HAP-1 (cell line): Measurements from ENCODE around the gene SCN4A.
A peak's percentile ranks its signal among the peaks of the same experiment; 100 is the strongest.
"Not testable (repeated sequence)": the region's sequence is repeated elsewhere in the genome, so short reads cannot be mapped to it uniquely, and the experiment has no call there.

ENCODE experiments used
- DNase-seq, 2 experiments: peaks; one replicate each; pipeline ENCODE4 v3.0.0-alpha.2; 2016 to 2020; ENCODE audit warnings: low spot score in 2 of 2
- H3K27me3 ChIP-seq: fragments of 250-450 bp; sonication (Bioruptor Pico); 2 replicates; pipeline ENCODE4 v1.5.1; 2020; ENCODE audit warnings: low read depth, mild to moderate bottlenecking, moderate library complexity
- H3K36me3 ChIP-seq: fragments of 250-450 bp; sonication (Bioruptor Pico); replicated peaks from 2 replicates; pipeline ENCODE4 v1.5.1; 2020; ENCODE audit warnings: mild to moderate bottlenecking
- H3K4me1 ChIP-seq: fragments of 250-450 bp; sonication (Bioruptor Pico); 2 replicates; pipeline ENCODE4 v1.5.1; 2020; ENCODE audit warnings: mild to moderate bottlenecking
- H3K4me3 ChIP-seq: fragments of 250-450 bp; sonication (Bioruptor Pico); 2 replicates; pipeline ENCODE4 v1.5.1; 2020; ENCODE audit warnings: mild to moderate bottlenecking, moderate library complexity
- H3K9me3 ChIP-seq: fragments of 250-450 bp; sonication (Bioruptor Pico); 2 replicates; pipeline ENCODE4 v1.5.1; 2020; ENCODE audit warnings: mild to moderate bottlenecking, moderate library complexity
- in situ Hi-C: fragments of 300-500 bp; cut with MboI; formaldehyde crosslinking; loops from 3 replicates; pipeline ENCODE4 v1.14.3; 2020; ENCODE audit warnings: low sequenced_read_pairs, inconsistent platforms, mixed read lengths

Gene SCN4A

DNA sequence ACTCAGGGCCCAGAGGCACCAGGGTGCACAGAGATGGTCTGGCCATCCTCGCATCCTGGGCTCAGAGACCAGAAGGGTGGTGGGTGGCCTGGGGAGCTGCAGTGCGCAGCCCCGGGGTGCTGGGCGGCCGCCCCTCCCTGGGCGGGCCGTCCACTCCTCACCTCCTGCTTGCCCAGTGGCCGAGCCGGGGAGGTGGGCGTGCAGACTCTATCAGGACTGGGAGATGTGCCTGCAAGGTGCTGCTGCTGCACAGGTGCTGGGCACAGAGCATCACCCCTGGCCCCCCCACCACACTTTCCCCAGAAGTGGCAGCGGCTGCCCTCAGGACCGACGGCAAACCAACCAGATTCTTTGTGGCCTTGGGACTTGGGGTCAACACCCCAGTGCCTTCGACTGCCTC, at the start of gene SCN4A:
SCN4A (minus strand) TSS at position 123 of the 400 bp plus-strand sequence; CDS start at position 46, 77 bp downstream.
- no peak for DNase-seq
- H3K9me3 ChIP-seq, result no peaks in the 10 kb centered on the region
- peaks cover 10% of the 10 kb centered on the region; the same call in 1 of the 2 replicates for H3K27me3 ChIP-seq
- no peak within 1 kb of the TSS for H3K4me3 ChIP-seq
- H3K4me1 ChIP-seq, result no peaks in the 10 kb centered on the region
- H3K36me3 ChIP-seq, result no peaks in the 10 kb centered on the region
- in situ Hi-C loops, result no loop called here

DNA sequence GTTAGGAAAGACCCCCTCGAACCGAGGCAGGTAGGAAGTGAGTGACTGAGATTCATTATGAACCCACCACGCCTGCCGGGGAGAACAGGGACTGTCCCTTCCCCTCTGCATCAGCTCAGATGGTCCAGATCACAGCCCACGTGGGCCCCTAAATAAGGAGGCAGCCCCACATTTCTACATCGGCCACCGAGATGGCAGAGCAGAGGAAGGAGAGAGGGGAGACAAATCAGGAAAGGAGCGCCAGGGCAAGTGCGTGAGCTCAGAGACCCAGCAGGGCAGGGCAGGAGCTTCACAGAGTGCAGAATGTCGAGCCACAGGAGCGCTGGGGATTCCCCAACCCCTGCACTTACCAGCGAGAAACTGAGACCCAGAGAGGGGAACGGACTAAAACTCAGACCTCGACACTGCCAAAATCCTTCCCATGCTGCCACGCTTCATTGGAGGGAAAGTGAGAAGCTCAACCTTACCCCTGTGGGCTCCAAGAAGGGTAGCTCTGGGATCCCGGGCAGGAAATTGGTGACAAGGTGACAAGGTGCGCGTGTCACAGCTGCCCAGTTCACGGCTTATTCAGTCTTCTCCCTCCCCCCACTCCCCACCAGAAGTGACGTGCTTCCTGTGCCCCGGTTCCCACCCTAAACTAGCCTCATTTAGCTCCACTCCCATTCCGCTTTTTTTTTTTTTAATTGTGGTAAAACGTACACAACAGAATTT, 47.5 kb upstream of the SCN4A start, which contains the start of gene ICAM2:
ICAM2 (minus strand) TSS at position 578 of the 711 bp plus-strand sequence. CDS start 13,942 bp downstream, outside the sequence.
- Histone ChIP-seq H3K4me1 (no peaks in the 10 kb centered on the region), H3K4me3 (no peak within 1 kb of the TSS), H3K9me3 (no peaks in the 10 kb centered on the region), H3K36me3 (no peaks in the 10 kb centered on the region), H3K27me3 (no peaks in the 10 kb centered on the region; the same call in 1 of the 2 replicates)
- in situ Hi-C loops, result loop anchor here (5.0 to 10.0 kb wide), 2 partner anchors 115 to 267 kb away; partner anchors contain the start of gene ERN1
- no peak for DNase-seq

DNA sequence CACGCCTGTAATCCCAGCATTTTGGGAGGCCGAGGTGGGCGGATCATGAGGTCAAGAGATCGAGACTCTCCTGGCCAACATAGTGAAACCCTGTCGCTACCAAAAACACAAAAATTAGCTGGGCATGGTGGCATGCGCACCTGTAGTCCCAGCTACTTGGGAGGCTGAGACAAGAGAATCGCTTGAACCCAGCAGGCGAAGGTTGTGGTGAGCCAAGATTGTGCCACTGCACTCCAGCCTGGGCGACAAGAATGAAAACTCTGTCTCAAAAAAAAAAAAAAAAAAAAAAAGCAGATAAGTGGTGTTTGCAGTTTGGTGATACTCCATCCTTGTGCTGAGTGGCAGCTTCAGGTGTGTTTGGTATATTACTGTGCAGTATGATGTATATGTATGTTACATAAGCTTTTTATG, 46.8 kb upstream of the SCN4A start:
- H3K4me3 ChIP-seq, H3K9me3 ChIP-seq, H3K36me3 ChIP-seq, in situ Hi-C loops, DNase-seq, H3K4me1 ChIP-seq, H3K27me3 ChIP-seq: not testable (repeated sequence)

DNA sequence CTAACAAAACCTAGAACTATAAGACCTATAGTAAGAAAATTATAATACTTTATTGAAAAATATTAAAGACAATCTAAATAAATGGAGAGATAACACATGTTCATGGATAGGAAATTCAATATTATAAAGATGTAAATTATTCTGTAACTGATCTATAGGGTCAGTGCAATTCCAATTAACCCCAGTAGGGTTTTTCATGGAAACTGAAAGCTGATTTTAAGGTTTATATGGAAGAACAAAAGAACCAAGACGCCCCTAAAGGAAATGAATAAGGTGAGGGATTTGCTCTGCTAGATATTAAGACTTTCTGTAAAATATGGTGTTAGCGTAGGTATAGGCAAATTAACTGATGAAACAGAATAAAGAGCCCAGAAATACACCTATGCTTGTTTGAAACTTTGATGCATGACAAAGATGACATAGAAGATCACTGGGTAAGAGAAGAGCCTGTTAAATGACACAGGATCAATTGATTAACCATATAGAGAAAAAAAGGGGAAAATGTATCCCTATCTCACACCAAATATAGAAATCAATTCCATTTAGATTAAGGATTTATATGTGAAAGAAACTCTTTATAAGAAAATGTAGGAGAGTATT, 44.8 kb upstream of the SCN4A start:
- Histone ChIP-seq H3K36me3 (no peaks in the 10 kb centered on the region), H3K9me3 (no peaks in the 10 kb centered on the region), H3K4me1 (no peaks in the 10 kb centered on the region), H3K4me3 (no peak overlapping the region), H3K27me3 (no peaks in the 10 kb centered on the region; the same call in 1 of the 2 replicates)
- in situ Hi-C loops, result no loop called here
- no peak for DNase-seq

DNA sequence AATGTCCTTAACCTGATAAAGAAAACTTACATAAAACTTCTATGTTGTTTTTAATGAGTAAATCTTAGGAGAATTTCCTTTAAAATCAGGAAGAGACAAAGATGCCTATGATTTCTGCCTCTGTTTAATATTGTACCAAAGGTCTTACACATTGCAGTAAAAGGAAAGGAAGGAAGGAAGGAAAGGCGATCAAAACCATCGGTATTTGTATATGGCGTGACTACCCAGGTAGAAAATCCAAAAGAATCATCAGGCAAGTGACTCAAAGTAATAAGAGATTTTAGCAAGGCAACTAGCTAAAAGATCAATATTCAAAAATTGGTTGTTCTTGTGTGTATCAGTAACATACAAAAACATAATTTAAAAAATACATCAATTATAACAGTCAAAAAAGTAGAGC, 44.3 kb upstream of the SCN4A start:
- H3K4me1 ChIP-seq, result no peaks in the 10 kb centered on the region
- H3K27me3 ChIP-seq, result no peaks in the 10 kb centered on the region; the same call in 1 of the 2 replicates
- no peaks in the 10 kb centered on the region for H3K36me3 ChIP-seq
- H3K4me3 ChIP-seq, result no peak overlapping the region
- DNase-seq, result no peak
- in situ Hi-C loops, result no loop called here
- H3K9me3 ChIP-seq, result no peaks in the 10 kb centered on the region

DNA sequence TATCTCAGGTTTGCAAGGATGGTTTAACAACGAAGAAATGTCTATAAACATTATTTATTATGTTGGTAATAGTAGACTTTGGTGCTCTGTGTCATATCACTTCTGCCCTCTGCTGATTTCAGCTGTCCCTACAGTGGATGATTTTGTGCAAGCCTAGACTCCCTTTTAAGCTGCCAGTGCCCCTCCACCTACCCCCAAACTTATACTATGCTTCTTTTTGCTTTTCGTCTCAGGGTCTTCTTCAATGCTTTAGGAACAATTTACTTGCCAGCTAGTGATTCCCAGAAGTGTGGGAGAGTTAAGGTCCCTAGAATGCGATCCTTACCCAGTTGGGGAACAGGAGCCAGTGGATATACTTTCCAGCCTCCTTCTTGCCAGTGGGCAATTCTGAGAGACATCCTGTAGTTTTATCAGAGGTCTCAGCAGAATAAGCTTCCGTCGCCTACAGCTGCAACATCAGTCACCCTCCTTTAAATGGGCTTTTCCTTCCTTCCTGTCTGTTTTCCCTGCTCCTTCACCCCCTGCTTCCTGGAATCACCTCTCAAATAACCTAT, 43.6 kb upstream of the SCN4A start:
- DNase-seq, result no peak
- Histone ChIP-seq H3K27me3 (no peaks in the 10 kb centered on the region; the same call in 1 of the 2 replicates), H3K36me3 (no peaks in the 10 kb centered on the region), H3K9me3 (no peaks in the 10 kb centered on the region), H3K4me3 (no peak overlapping the region), H3K4me1 (no peaks in the 10 kb centered on the region)
- in situ Hi-C loops, result no loop called here

DNA sequence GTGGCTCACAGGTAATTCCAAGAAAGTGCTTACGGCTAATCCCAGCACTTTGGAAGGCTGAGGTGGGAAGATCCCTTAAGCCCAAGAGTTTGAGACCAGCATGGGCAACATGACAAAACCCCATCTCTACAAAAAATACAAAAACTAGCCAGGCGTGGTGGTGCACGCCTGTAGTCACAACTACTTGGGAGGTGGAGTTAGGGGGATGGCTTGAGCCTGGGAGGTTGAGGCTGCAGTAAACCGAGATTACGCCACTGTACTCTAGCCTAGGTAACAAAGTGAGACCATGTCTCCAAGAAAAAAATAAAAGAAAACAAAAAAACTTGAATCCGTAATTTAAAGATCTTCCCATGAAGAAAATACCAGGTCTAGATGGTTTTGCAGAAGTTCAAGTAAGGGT, 42.7 kb upstream of the SCN4A start:
- Histone ChIP-seq H3K4me1 (no peaks in the 10 kb centered on the region), H3K27me3 (no peaks in the 10 kb centered on the region; the same call in 1 of the 2 replicates), H3K4me3 (no peak overlapping the region), H3K36me3 (no peaks in the 10 kb centered on the region), H3K9me3 (no peaks in the 10 kb centered on the region)
- DNase-seq, result no peak
- in situ Hi-C loops, result no loop called here

DNA sequence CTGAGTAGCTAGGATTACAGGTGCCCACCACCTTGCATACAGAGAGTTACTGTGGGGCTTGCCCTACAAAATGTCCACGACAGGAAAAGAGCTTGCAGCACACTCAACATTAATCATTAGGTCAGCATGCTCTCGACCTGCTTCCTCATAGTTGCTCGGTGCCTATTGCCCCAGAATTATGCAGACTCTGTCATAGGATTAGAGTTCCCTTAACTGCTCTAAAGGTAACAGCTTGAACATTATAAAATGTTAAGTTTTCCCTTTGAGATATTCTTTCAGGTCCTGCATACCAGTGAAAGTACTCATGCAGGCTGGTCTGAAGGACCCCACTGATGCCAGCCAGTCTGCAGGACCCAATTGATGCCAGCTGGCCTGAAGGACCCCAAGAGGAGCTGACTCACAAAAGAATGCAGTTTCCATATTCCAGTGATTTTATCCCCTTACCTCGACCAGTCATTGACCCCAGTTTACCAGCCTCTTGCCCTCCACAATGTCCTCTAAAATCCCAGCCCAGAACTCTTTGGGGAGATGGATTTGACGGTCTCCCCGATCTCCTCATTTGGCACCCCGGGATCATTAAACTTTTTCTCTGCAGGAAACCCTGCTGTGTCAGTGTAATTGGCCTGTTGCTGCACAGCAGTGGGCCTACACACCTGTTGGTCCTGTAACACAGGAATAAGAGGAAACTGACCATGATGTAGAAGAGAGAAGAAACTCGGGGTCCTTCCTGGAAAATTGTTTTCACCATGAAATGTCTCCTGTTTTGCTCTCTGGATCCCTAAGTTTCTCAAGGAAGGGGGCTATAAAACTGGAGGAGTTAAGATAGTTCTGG, 37.1 kb upstream of the SCN4A start:
- in situ Hi-C loops, result no loop called here
- Histone ChIP-seq H3K27me3 (no peaks in the 10 kb centered on the region), H3K36me3 (no peaks in the 10 kb centered on the region), H3K9me3 (no peaks in the 10 kb centered on the region), H3K4me3 (no peak overlapping the region), H3K4me1 (no peaks in the 10 kb centered on the region)
- no peak for DNase-seq

DNA sequence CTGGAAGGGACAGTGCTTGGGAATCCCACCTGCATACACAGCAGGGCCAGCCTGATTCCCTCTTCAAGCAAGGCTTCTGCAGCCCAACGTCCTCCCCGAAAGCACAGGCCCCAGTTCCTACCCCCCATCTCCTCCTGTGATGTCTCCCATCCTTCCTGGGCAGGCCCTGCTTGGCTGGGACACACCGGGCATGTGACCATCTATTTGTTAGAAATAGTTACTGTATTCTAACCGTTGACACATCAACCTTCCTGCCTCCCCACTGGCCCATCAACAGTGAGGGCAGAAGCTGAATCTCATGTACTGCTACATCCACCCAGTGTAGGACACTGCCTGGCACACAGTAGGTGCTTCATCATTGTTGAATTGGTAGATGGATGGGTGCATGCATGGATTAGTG, 36.1 kb upstream of the SCN4A start:
- Histone ChIP-seq H3K9me3 (no peaks in the 10 kb centered on the region), H3K27me3 (no peaks in the 10 kb centered on the region), H3K36me3 (no peaks in the 10 kb centered on the region), H3K4me3 (no peak overlapping the region), H3K4me1 (no peaks in the 10 kb centered on the region)
- no peak for DNase-seq
- in situ Hi-C loops, result no loop called here

DNA sequence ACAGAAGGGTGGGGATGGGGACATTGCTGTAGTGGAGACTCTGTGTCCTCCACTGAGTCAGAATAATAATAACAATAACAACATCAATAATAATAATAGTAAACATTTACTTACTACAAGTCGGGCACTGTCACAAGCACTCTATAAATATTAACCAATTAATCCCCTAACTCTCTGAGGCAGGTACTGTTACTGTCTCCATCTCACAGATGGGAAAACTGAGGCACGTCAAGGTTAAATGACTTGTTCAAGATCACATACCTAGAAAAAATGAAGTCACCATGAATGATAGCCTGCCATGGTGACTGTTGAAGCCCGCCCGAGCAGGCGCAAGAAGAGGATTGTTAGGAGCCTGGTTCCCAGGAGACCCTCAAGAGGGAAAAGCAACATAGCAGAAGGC, 35.6 kb upstream of the SCN4A start:
- in situ Hi-C loops, result no loop called here
- Histone ChIP-seq H3K4me1 (no peaks in the 10 kb centered on the region), H3K4me3 (no peak overlapping the region), H3K9me3 (no peaks in the 10 kb centered on the region), H3K36me3 (no peaks in the 10 kb centered on the region), H3K27me3 (no peaks in the 10 kb centered on the region)
- no peak for DNase-seq

DNA sequence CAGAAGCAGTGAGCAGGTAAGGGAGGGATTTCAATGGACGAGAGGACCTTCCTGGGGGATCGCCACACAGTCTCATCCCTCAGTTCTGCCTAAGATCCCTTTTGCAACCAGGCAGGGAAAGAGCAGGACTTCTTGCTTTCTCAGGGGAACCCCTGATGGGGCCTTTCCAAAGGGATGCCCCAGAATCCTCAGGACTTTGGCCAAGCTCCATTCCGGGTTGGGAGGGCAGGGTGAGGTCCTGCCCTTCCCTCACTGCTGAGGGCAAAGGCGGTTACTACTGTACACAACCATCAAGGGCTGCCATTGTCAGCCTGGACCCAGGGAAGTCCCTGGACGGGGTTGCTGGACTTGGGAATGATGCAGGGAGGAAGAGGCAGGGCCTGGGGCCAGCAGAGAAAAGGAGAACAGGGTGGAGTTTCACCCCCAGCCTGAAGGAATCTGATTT, 35.1 kb upstream of the SCN4A start:
- no peaks in the 10 kb centered on the region for H3K9me3 ChIP-seq
- H3K36me3 ChIP-seq, result no peaks in the 10 kb centered on the region
- H3K27me3 ChIP-seq, result no peaks in the 10 kb centered on the region
- H3K4me3 ChIP-seq, result no peak overlapping the region
- H3K4me1 ChIP-seq, result no peaks in the 10 kb centered on the region
- DNase-seq, result peak in 1 of 2 experiments; percentile 1
- in situ Hi-C loops, result no loop called here

DNA sequence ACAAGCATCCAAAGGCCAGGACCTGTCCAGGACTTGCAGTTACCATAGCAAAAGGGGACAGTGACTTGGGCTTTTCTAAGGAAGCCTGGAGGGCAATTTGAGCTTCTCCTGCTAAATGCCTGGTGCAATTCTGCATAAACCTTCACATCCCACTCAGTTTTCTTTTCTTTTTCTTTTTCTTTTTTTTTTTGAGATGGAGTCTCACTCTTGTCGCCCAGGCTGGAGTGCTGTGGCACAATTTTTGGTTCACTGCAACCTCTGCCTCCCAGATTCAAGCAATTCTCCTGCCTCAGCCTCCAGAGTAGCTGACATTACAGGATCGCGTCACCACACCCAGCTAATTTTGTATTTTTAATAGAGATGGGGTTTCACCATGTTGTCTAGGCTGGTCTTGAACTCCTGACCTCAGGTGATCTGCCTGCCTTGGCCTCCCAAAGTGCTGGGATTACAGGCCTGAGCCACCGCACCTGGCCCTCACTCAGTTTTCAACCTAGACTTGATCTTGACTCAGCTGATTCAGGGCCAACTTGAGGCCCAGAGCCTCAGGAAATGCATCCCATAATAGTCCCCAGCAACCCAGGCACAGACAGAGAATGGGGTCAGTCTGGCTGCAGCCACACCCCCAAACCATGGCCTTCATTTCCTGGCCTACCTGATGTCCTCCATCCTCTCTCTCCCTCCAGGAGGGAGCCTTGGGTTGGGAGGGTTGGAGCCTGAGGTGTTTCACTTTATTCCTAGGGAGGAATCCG, 34.5 kb upstream of the SCN4A start:
- peak in 1 of 2 experiments; percentile 1 for DNase-seq
- H3K36me3 ChIP-seq, H3K4me1 ChIP-seq, H3K4me3 ChIP-seq, H3K9me3 ChIP-seq, H3K27me3 ChIP-seq, in situ Hi-C loops: not testable (repeated sequence)
